Measurements from ENCODE around the gene ARV1.

Gene ARV1

GRCh38 chr1:230978491-230979388 is at the start of gene ARV1, which contains the start of gene TTC13:
Gene ARV1 (plus strand): TSS chr1:230979094. CDS start chr1:230979106, 12 bp downstream.
Gene TTC13 (minus strand): TSS chr1:230978861. CDS start chr1:230978830, 31 bp downstream.
- DNase-seq (ENCODE audit: low spot score): peak; percentile 99

- no peak for DNase-seq (ENCODE audit: low spot score)
Observed at GRCh38 chr1:230930986-230931385, 47.9 kb upstream of the ARV1 start.

DNA sequence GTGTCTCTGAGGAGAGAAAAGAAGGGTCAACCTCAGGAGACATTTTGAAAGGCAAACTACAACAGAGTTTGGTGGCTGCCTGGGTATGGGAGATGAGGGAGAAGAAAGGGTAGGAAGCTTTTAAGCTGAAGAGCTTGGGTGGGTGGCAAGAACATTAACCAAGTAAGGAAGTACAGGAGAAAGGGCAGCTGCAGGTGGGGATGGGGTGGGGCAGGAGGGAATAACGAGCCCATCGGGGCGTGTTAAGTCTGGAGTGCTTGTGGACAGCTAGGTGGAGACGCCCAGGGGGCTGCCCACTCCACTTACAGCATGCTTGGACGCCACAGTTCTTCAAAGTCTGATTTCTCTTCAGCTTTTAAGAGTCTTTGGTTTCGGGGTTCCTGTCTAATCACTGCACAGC is 43.0 kb upstream of the ARV1 start:
- no peak for DNase-seq (ENCODE audit: low spot score)

DNA sequence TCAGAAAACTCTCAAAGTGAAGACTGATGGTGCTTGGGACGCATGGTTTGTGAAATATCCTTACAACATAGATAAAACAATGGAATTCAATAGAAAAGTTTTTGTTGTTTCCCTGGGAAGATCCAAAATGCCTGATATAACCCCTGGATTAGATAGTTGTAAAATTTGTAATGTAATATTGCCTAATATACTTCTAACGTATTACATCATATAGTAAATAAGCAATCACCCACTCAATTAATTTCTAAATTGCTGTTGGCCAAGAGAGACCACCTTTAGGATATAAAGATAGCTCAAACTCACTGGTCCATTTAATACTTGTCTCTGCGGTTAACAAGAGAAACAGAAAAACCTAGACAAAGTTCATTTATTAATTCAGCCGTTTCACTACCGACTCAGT is 42.4 kb upstream of the ARV1 start:
- no peak for DNase-seq (ENCODE audit: low spot score)

GRCh38 chr1:230937371-230937770 is 41.5 kb upstream of the ARV1 start:
- no peak for DNase-seq (ENCODE audit: low spot score)

GRCh38 chr1:230938924-230939368 is 39.9 kb upstream of the ARV1 start:
- DNase-seq (ENCODE audit: low spot score): no peak

- no peak for DNase-seq (ENCODE audit: low spot score)
Observed at GRCh38 chr1:230939806-230940489, 38.9 kb upstream of the ARV1 start.

DNA sequence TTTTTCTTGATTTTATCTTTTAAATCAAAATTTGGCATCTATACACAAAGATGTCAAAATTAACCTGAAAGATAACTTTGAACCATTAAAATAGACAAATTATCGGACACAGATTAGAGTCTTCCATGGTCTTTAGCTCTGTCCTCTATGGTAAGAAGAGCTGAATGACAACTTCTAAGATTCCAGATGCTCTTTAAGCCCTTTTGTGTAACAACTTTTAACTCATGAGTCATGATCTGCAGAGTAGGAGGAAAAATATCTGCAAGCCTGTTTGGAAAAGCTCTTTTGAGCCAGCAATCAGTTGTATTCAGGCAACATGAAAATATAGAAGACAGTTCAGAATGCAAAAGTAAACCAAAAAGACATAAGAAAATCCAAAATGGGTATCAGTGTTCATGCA is 38.0 kb upstream of the ARV1 start:
- no peak for DNase-seq (ENCODE audit: low spot score)

DNA sequence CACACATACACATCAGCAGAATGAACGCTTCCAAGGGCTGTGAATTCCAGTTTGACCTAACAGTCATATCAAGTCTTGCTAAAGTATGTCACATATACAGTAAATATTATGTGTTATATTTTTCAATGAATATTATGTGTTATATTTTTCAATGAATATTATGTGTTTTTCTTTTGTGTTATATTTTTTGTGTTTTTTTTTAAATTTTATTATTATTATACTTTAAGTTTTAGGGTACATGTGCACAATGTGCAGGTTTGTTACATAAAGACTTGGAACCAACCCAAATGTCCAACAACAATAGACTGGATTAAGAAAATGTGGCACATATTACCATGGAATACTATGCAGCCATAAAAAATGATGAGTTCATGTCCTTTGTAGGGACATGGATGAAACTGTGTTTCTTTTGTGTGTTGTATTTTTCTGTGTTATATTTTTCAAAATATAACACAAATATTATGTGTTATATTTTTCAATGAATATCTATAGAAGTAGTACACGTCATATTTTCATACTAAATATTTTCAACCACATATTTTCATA is 35.8 kb upstream of the ARV1 start:
- no peak for DNase-seq (ENCODE audit: low spot score)

DNA sequence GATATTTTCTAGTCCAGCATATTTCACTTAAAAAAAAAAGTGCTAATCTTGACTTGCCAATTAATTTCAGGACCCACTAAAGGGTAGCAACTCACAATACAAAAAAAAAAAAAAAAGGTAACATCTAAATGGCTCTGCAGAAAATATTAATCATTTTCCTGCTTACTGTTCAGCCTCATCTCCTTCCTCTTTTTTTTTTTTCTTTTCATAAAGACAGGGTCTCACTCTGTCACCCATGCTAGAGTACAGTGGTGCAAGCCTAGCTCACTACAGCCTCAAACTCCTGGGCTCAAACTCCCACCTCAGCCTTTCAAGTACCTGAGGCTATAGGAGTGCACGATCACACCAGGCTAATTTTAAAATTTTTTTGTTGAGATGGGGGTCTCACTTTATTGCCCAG is 30.6 kb upstream of the ARV1 start:
- no peak for DNase-seq (ENCODE audit: low spot score)

GRCh38 chr1:230948903-230949302 is 30.0 kb upstream of the ARV1 start:
- DNase-seq (ENCODE audit: low spot score): no peak

DNA sequence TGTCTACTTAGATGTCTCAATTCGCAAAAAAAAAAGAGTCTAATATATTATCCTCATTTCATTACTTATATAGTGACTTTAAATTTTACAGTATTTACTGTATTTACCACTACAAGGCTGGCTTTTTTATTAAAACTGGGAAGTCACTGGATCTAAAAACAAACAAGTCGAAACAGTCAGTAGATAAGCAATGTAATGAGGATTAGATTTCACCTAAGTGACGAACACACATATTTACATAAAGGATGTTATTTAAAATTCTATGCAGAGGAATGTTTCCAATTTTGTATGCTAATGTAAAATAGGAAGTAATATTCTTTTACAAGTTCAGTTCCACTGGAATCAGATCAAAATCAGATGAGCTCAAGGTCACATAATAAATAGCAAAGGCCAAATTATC is 28.5 kb upstream of the ARV1 start:
- no peak for DNase-seq (ENCODE audit: low spot score)

DNA sequence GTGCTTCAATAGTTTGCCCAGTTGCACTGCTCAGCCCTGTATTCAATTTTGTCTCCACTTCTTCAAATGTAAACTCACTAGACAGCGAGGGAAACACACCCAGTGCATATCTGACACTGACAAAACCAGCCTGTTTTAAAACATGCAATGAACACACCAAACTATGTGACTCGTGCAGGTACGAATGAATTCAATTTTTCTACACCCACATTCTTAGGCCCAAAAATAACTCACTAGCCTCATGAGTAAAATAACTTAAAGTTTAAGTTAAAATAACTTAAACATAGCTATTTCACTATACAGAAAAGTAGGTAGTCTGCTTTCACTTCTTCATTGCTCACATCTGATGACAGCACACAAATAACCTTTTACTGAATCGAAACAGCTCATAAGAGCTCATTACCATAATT is 21.3 kb upstream of the ARV1 start:
- peak; percentile 55 for DNase-seq (ENCODE audit: low spot score)

DNA sequence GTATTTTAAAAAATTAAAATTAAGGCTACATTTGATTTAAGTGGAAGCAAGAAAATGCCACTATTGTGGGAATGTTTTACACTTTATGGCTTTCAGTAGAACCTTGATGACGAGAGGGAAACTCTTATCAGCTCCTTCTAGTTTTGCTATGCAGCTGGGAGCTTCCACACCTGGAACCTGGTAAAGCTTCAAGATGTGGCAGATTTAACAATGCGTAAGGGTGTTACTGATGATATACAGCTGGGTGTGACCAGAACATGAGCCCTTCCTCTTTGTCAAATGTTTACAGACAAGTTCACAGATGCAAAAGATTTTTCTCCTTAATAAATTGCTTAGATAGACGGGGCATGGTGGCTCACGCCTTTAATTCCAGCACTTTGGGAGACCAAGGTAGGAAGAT is 20.5 kb upstream of the ARV1 start:
- DNase-seq (ENCODE audit: low spot score): peak; percentile 67

- DNase-seq (ENCODE audit: low spot score): no peak
Observed at GRCh38 chr1:230964896-230965295, 14.0 kb upstream of the ARV1 start.

DNA sequence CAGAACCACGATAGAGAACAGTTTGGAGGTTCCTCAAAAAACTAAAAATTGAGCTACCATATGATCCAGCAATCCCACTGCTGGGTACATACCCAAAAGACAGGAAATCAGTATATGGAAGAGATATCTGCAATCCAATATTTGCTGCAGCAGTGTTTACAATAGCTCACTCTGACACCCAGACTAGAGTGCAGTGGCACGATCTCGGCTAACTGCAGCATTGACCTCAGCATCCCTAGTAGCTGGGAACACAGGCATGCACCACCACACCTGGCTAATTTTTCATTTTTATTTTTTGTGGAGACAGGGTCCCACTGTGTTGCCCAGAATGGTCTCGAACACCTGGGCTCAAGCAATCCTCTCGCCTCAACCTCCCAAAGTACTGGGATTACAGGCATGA is 13.4 kb upstream of the ARV1 start:
- DNase-seq (ENCODE audit: low spot score): no peak

GRCh38 chr1:230966358-230966873 is 12.5 kb upstream of the ARV1 start:
- no peak for DNase-seq (ENCODE audit: low spot score)

GRCh38 chr1:230970432-230970831 is 8.5 kb upstream of the ARV1 start:
- no peak for DNase-seq (ENCODE audit: low spot score)

GRCh38 chr1:230971771-230972170 is 7.1 kb upstream of the ARV1 start:
- DNase-seq (ENCODE audit: low spot score): no peak

DNA sequence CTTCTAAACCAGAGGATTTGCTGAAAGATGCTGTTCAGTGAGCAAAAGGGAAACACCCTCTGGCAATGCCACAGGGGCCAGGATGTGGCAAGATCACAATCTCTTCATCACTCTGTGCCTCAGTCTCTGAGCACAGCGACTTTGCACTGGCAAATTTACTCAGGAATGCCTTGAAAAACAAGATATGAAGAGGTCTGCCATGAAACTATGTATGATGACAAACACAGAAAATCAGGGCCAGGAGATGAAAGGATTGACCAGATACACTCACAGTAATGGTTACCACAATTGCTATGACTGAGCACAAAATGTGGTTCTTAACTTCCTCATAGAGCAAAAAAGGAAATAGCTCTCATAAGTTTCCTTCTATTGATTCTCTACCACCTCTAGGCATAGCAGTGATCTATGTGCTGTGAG is 6.0 kb upstream of the ARV1 start:
- DNase-seq (ENCODE audit: low spot score): peak; percentile 52

DNA sequence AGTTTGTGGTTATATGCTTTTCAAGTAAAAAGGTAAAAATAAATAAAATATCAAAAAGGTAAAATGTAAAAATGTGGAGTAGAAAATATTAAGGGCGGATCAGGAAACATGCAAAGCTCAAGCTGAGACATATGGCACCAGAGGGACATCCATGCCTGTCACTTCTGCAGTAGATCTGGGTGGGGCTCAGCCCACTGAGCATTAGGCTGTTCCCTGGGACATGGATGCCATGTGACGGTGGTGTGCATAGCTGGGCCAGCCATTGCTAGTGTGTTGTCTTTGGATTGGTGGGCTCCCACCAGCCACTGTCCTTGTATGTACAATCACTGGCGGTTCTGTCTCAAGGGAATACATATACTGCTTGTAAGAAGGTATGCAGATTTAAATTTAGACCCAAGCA is 3.3 kb upstream of the ARV1 start:
- no peak for DNase-seq (ENCODE audit: low spot score)

DNA sequence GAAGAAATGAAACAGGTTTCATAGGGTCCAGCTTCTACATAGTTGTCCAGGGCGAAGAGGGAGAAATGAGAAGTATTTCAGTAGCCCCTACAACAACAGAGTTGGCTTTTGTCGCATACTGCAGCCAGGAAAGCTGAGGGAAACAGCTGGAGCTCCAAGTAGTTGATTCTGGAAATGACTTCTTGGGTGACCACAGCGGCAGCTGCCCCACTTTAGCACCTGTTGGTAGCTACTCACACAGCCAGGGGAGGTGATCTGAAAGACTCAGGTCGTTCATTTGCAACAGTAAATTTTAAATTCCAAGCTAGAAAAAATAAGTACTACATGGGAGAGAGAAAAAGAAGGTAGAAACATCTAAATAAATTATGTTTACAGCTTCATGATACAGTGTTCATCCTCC is 2.5 kb upstream of the ARV1 start:
- no peak for DNase-seq (ENCODE audit: low spot score)
